ENCODE data around the gene ZFP36L1. TPM values are rescaled to one million over a fixed set of nuclear protein-coding genes. Genes with fewer than 3 reads are reported as not detected.
A peak's percentile ranks its signal among the peaks of the same experiment; 100 is the strongest.

ZFP36L1 gene
- total RNA-seq, 1 donor from 2014 or later: 199 TPM

DNA sequence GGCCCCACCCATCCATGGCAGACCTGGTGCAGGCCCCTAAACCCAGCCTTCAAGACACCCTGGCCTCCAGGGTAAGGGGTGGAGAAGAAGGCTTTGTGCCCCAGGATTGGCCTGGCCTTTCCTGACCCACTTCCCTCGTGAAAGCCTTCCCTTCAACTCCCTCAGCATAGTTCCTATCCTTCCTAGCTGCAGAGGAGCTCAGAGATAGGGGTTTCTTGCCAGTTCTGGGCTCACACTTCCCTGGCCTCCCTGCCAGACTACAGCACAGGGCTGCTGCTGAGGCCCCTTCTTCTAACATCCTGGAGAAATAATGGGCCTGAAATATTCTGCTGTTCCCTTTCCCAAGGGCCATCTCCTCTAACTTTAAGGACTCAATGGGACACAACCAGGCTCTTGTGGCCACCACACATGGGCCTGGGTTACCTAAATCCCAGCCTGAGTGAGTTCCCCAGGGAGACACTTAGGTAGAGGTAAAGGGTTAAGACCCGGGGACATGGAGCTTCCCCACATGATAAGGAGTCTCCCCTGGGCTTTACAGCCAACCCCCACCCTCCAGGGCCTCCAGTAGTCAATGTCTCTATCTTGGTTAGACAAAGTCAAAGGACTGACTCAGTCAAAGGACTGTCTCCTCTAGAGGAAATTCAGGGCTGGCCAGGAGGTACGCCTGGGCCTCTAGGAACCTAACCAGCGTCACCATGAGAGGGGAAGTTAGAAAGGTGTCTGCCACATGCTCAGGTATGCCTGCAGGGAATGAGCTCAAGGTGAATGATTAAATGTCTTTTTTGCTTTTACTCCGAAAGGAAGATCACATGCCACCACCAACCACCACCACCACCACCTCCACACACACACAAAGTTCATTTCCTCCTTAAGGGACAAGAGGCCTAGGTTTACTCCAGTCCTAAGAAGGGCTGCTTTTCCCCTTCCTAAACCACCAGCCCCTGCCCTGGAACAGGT, 7.1 kb downstream of the ZFP36L1 start:
- H3K4me1 ChIP-seq: peaks cover 76% of the 10 kb centered on the region
- ATAC-seq (peak; percentile 0 to 4), DNase-seq (no peak)
- H3K36me3 ChIP-seq: peaks cover 45% of the 10 kb centered on the region
- intact Hi-C loops (cut with DNase I): no loop called here
- no peak overlapping the region for H3K4me3 ChIP-seq
- TF ChIP-seq, protein P1, sequence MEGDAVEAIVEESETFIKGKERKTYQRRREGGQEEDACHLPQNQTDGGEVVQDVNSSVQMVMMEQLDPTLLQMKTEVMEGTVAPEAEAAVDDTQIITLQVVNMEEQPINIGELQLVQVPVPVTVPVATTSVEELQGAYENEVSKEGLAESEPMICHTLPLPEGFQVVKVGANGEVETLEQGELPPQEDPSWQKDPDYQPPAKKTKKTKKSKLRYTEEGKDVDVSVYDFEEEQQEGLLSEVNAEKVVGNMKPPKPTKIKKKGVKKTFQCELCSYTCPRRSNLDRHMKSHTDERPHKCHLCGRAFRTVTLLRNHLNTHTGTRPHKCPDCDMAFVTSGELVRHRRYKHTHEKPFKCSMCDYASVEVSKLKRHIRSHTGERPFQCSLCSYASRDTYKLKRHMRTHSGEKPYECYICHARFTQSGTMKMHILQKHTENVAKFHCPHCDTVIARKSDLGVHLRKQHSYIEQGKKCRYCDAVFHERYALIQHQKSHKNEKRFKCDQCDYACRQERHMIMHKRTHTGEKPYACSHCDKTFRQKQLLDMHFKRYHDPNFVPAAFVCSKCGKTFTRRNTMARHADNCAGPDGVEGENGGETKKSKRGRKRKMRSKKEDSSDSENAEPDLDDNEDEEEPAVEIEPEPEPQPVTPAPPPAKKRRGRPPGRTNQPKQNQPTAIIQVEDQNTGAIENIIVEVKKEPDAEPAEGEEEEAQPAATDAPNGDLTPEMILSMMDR (IDR thresholded peaks at IDR 0.05): no peak
- H3K27me3 ChIP-seq (ENCODE audit: low read depth): no peaks in the 10 kb centered on the region
- H3K27ac ChIP-seq: peak overlapping the region; percentile 100
- H3K9me3 ChIP-seq: no peaks in the 10 kb centered on the region

DNA sequence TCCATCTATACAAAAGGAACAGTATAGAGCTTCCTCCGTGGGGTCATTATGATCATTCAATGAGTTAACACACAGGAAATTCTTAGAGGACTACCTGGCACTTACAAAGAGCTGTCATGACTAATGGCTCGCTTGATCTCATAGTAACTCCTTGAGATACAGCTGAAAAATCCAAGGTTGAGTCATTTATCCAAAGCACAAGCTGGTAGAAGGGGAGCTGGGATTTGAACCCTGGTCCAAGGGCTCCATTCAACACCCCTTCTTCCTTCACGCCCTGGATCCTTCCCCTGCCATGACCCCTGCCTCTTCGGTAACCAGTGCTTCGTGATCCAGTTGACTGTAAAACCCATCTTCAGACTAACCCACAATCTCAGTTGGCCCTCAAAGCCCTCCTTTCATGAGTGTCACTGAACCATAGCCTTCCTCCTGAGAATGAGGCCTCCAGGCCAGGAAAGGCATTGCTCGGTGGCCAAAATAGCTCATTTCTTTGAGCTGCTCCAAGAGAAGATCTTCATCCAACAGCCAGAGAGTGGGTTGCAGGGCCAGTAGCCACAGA, 7.8 kb downstream of the ZFP36L1 start:
- no peak for DNase-seq
- H3K27ac ChIP-seq: peak overlapping the region; percentile 100
- intact Hi-C loops (cut with DNase I): no loop called here

DNA sequence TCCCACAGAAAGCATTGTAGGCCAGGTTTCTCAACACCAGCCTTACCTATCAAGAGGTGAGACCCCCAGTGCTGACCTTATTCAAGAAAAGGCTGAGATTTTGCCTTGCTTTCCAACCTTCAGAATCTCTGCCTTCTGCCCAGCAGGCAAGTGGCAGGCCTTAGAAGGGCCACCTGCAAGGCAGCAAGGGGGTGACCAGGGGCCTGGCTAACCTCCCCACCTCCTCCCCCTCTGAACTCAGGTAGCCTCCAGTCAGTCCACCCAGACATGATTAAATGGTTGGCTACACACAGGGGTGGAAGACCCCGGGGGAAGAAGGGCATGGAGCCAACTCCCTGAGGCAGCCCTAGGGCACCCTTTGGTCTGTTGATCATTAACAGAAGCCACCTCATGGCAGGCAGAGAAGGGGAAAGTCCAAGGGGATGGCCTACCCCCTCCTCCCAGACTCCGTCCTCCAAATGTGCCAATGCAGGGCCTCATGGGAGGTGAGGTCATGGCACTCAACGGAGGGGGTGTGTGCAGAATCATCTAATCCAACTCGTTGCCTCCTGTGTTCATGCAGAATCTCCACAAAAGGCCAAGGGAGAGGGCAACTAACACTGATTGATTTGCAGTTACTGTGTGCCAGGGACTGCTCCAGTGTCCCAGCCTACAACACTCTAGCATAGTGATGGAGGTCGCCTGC, 8.5 kb downstream of the ZFP36L1 start:
- ATAC-seq (peak; percentile 24 to 26), DNase-seq (no peak)
- intact Hi-C loops (cut with DNase I): no loop called here
- Histone ChIP-seq H3K27ac (peak overlapping the region; percentile 38), H3K4me3 (no peak overlapping the region), H3K27me3 (ENCODE audit: low read depth) (no peaks in the 10 kb centered on the region), H3K36me3 (peaks cover 31% of the 10 kb centered on the region), H3K9me3 (no peaks in the 10 kb centered on the region), H3K4me1 (peaks cover 81% of the 10 kb centered on the region)
- TF ChIP-seq, protein P1 (IDR thresholded peaks at IDR 0.05): no peak

More for the DNA sequence above, 7.8 kb downstream of the ZFP36L1 start:
- Histone ChIP-seq H3K27me3 (ENCODE audit: low read depth) (no peaks in the 10 kb centered on the region), H3K4me3 (no peak overlapping the region), H3K4me1 (peaks cover 82% of the 10 kb centered on the region), H3K36me3 (peaks cover 37% of the 10 kb centered on the region), H3K9me3 (no peaks in the 10 kb centered on the region)
- no peak for ATAC-seq
- TF ChIP-seq, protein P1 (IDR thresholded peaks at IDR 0.05): no peak

DNA sequence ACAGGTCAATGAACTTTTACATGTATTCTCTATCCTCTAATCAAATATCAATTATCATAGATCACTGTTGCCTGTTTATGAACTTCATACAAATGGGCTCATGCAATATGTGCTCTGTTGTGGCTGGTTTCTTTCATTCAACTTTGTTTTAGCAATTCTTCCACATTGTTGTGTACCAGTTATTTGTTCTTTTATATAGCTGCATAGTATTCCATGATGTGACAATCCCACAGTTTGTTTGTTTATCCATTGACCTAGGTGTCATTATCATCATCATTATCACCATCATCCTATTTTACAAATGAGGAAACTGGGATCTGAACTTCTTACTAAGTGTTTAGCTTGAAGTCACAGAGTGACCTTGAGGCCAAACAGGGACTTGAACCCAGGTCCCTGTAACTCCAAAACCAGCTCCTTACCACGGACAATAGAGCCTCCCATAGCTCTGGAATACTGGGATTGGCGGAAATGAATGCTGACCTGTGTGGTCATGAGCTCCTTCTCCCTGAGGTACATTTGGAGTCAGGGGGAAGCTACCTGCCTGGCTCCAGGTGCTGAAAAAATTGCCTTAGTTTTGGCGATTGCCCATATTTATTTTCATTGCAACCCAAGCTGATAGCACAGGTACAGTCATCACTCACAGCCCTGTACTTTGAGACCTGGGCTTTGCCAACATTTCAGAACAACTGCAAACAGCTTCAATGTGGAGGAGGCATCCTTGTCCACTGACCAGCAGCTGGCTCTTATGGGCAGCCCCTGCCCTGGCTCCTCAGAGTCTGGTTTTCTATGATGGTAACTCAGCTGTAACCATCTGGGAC, 9.2 kb downstream of the ZFP36L1 start:
- no peaks in the 10 kb centered on the region for H3K27me3 ChIP-seq (ENCODE audit: low read depth)
- TF ChIP-seq, protein P1 (IDR thresholded peaks at IDR 0.05): no peak
- H3K36me3 ChIP-seq: peaks cover 23% of the 10 kb centered on the region
- no peak overlapping the region for H3K4me3 ChIP-seq
- no peaks in the 10 kb centered on the region for H3K9me3 ChIP-seq
- ATAC-seq (no peak), DNase-seq (no peak)
- H3K27ac ChIP-seq: peak overlapping the region; percentile 38
- peaks cover 86% of the 10 kb centered on the region for H3K4me1 ChIP-seq
- intact Hi-C loops (cut with DNase I): no loop called here

All from lower lobe of right lung (tissue), 2 donors.